ENCODE measurements around the gene ABTB2.
"Not testable (repeated sequence)": the region's sequence is repeated elsewhere in the genome, so short reads cannot be mapped to it uniquely, and the experiment has no call there.

Gene ABTB2

DNA sequence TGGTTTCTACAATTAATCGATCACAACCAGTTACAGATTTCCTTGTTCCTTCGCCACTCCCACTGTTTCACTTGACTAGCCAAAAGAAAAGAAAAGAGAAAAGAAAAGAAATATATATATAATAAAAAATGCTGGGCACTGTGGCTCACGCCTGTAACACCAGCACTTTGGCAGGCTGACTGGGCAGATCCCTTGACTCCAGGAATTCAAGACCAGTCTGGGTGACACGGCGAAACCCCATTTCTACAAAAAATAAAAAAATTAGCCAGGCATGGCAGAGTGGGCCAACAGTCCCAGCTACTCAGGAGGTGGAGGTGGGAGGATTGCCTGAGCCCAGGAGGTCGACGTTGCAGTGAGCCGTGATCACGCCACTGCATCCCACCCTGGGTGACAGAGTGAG is 168.6 kb downstream of the ABTB2 start:
- intact Hi-C loops (cut with DNase I): no loop called here
- DNase-seq: no peak

DNA sequence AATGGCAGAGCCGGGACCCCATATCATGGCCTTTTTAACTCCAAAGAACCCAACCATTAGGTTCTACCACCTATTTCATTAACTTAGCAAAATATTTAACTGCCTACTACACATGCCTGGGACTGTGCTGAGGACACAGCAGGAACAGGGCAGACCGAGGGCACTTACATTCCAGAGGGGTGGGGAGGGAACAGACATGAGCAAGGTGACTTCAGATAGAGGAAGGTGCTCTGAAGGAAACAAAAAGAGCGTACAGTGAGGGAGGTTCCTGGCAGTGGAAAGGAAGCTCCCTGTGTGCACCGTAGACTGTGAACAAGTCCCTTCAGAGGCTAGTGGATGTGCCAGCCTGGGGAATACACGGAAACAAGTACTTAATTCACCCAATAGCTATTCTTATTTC is 169.6 kb downstream of the ABTB2 start:
- no peak for DNase-seq
- intact Hi-C loops (cut with DNase I): no loop called here

DNA sequence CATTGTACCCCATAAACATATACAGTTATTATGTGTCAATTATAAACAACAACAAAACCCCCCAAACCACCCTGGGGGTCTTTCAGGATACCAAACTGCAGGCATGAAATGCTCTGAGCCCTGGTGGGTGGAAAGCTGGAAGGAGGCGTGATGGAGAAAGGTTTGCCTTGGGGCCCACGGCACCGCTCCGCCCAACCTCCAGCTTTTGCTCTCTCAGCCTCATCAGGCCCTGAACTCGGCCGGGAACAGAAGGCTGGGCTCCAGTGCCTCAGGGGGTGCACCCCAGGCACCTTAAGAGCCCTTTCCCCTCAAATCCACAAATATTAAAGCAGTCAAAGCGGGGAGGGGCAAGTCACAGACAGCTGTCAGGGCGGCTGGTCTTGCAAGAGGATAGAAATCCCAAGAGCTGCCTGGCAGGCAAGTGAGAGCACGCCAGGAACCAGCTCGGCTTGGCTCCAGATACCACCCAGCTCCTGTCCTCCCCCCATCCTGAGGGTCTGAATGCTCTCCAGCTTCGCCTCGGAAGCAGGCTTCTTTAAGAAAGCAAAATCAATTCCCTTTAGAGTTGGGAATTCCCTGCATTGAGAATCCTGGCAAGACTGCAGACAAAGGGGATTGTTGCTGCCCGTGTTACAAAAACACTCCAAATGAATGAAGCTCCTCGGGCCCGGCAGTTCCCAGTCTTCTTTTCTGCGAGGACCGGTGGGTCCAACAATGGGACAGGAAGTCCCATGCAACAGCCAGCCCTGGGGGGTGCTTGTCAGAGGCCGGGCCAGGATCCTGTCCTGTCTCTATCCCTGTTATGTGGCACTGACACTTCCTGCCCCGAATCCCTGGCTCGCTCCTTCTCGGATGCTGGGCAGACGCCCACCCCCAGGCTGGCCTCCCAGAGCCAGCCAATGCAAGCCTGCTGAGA is 171.6 kb downstream of the ABTB2 start:
- intact Hi-C loops (cut with DNase I): no loop called here
- DNase-seq: peak in 3 of 42 donors; percentile 22 to 48 (median 41)

DNA sequence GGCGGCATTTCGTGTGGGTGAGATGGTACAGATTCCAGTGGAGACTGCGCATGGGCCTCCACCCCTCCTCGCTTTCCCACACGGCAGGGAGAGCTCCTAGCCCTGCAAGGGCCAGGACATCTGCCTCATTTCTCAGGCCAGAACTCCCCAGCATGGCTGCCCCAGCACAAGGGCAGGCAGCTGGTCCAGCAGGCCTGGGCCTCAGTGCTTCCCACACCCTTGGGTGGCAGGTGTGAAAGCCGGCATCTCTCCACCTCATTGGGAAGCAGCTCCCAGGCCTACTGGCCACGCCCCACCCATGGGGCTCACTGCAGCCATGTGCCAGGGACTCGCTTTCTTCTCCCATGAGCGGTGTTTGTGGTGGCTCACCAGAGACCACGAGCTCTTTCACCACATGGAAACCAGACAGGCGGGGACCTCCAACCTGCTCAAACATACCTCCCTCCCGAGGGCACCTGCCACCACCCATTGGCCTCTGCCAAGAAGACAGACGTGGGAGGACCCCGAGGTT is 173.2 kb downstream of the ABTB2 start:
- intact Hi-C loops (cut with DNase I): no loop called here
- DNase-seq: no peak

DNA sequence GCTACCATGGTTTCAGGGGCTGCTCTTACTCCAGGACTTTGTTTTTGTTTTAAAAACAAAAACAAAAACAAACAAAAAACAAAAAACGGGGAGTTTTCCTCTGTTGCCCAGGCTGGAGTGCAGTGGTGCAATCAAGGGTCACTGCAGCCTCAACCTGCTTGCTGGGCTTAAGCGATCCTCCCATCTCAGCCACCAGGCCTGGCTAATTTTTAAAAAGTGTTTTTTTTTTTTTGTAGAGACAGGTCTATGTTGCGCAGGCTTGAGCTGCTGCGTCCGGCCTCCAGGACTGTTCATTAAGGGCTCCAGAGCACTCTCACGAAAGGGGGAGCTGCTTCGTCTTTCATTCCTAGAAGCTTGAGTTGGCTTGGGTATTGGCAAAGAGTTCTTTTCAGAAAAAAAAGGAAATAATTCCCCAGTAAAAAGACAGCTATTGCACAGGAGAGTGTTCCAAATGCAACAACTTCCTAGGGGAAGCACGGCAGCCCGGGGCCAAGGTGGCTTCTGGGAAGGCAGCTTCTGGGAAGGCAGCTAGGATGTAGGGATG is 173.9 kb downstream of the ABTB2 start:
- DNase-seq: no peak
- intact Hi-C loops (cut with DNase I): no loop called here

DNA sequence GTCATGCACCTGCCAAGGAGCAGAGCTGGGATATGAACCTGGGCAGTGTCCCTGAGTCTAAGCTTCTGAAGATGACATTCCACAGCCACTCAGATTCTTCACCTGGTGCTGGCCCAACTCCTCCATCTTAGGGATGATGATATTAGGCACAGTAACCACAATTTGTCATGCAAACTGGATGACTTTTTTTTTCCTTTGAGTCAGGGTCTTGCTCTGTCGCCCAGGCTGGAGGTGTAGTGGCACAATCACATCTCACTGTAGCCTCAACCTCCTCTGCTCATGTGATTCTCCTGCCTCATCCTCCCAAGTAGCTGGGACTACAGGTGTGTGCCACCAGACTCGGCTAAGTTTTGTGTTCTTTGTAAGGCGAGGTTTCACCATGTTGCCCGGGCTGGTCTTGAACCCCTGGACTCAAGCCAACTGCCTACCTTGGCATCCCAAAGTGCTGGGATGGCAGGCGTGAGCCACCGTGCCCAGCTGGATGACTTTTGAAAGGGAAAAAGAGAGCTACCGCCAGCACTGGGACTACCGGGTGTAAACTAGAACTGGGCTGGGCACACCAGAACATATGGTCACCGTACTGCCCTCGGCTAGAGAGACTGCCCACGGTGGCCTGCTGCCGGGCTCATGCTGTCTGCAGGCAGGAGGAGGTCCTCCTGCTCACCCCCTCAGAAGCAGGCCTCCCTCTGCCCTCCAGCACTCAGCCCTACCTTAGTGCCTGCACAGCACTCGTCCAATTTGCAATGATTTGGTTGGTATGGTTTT is 174.7 kb downstream of the ABTB2 start:
- intact Hi-C loops (cut with DNase I): no loop called here
- no peak for DNase-seq

DNA sequence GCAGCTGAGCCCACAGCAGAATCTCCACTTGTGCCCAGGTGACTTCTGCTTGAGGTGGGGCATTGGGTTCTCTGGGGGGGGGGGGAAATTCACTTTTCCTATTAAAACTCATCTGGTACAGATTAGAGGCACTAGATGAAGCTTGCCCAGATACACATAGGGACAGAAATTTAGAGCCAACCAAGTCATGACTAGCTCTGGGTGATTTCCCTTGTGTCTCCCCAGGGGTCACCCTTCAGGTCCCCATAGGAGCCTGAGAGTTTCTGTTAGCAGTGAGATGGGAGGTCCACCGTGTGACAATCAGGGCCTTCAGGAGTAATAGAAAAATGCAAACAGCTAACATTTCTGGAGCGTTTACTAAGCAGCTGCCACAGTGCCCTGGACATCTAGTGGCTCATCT is 175.4 kb downstream of the ABTB2 start:
- no peak for DNase-seq
- intact Hi-C loops (cut with DNase I): no loop called here

DNA sequence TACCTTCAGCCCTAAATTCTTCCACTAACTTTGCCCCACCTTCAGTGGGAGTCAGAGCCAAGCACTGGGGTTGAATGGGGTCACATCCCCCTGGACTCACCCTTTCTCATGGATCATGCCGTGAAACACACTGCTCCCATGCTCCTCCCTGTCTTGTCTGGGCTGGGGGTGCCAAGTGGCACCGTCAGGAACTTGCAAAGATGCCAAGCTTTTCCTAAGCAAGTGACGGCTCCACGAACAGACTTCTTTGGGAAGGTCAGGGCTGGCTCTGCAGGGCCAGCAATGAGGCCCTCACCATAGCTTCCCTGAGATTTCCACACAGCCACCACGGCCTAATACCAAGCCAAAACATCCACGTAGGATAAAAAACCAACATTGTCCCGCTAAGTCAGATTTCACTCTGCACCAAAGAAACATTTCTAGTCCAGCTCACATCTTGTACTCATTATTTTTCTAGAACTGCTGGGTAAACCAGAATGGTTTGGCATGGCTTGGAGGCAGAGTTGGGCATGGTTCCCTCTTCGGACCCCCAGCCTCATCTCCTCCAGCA is 175.9 kb downstream of the ABTB2 start:
- intact Hi-C loops (cut with DNase I): no loop called here
- DNase-seq: no peak

DNA sequence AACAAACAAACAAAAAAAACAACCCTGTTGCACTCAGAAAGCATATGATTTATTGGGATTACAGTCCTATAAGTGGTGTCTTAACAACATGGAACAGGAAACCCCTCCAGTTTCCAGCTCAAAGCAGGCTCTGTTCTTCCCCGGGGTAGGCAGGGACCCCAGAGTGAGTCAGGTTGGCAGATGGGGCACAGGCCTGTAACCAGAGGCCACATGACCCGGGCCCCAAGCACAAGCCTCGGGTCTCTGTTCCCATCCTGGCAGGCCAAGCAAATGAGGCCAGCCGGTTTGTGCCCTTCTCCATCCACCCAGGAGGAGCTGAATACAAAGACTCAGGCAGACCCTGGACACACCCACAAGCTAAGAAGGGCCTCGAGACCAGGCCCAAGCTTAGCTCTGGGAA is 176.6 kb downstream of the ABTB2 start:
- intact Hi-C loops (cut with DNase I): no loop called here
- DNase-seq: peak in 31 of 42 donors; percentile 17 to 87 (median 56)

DNA sequence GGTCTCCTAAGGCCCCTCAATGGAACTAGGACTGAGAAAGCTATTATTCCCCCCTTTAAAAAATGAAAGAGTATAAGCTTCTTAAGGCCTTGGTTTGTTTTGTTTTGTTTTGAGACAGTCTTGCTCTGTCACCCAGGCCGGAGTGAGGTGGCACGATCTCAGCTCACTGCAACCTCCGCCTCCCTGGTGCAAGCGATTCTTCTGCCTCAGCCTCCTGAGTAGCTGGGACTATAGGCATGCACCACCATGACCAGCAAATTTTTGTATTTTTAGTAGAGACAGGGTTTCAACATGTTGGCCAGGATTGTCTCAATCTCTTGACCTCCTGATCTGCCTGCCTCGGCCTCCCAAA is 177.0 kb downstream of the ABTB2 start:
- DNase-seq; intact Hi-C loops (cut with DNase I): not testable (repeated sequence)

DNA sequence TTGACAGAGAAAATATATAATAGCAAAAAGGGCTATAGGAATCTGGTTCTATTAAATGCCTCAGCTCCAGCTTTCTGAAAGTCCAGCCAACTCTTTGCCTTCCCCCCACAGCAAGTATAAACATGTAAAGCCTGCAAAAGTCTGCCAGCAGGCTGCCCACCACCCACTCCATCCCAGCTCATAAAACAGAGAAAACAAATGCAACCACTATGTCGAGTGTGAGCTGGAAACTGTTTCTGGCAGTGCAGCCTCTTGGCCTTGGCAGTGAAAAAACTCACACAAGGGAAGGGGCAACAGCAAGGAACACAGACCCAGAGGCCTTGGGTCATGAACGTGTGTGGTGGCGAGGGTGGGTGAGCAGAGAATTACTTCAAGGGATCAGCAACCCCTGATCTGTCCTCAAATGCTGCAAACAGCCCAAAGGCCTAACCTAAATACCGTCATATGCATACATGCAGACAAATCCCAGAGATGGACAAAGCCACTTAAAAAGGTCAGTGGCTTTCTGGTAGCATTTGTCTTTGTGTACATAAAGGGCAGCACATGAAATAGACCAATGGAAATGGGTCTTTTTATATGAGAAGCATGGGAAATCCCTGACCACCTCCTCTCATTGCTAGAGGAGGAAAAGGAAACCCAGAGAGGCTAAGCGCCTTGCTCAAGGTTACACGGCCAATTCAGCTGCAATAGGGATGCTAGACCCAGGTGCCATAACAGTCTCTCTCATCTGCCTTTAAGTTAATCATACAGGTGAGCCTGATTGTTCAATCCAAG is 177.6 kb downstream of the ABTB2 start:
- no peak for DNase-seq

DNA sequence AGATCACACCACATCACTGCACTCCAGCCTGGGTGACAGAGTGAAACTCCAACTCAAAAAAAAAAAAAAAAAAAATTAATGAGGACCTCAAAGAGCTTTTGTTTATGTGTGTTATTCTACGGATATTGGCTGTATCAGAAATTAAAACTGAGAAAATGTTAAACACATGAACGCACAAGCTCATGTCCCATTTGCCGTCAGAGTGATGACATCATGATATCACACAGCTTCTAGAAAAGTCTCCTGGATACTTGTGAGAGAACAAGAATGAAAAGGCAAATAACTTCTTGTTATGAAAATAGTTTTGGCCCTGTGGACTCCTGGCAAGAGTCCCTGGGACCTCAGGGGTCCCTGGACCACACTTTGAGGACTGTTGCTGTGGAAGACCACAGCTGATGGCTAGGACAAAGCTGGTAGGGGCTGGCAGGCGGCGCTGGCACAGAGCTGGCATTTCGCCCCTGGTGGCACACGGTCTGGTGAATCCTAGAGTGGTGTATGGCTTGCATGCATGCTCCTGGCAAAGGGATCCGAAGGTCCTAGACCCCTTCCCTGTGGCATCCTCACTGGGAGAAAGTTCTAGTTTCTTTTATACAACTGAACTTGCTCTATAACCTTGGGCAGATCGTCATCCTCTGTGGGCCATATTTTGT is 178.7 kb downstream of the ABTB2 start:
- no peak for DNase-seq
- intact Hi-C loops (cut with DNase I): loop anchor here (5.0 kb wide), 1 partner anchor 88 kb away; no protein-coding TSS in a partner anchor

More for the DNA sequence above, 177.6 kb downstream of the ABTB2 start:
- intact Hi-C loops (cut with DNase I): no loop called here

DNA sequence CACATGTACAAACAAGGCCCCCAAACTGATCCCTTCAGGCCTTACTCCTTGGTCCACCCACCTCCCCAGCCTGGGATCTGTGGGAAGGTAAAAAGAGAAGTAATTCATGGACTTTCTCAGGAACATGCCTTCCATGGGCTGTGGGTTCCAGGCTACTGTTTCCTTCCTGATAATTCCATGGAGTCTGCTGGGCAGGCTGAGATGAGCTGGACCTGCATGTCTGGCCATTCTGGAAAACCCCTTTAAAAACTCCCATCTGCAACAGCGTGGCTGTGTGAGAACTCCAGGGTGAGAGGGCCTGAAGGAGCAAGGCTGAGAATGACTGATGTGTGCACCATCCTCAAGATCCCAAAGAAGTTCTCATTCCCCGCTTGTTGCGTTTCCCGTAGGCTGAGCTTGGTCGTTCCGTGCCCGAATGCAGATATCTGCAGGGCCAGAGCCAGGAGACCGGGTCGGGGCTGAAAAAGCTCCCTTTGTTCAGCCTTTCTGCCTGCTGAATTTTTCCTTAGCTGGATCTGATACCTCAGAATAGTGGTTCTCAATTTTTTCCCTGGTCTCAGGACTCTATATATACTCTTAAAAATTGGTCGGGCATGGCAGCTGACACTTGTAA is 179.5 kb downstream of the ABTB2 start:
- DNase-seq: peak in 11 of 42 donors; percentile 21 to 70 (median 47)
- intact Hi-C loops (cut with DNase I): loop anchor here (5.0 kb wide), 1 partner anchor 89 kb away; no protein-coding TSS in a partner anchor

DNA sequence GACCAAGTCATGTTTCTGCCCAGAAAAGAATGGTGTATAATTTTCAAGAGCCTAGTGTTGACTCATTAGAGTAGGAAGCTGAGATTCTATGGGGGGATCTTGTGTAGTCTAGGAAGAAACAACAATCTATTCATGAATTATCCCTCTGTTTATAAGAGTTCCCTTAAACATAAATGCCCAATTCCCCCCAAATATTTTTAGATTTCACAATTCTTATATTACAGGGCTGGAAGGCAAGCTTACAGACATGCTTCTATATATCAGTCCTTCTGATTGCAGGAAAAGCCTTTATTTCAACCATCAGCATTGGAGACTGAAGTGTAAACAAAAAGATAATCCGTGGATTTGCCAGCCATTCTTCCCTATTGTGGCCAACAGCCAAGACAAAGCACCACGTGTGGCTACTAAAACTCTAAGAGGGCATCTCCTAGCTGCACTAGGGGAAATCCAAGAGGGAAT is 181.0 kb downstream of the ABTB2 start:
- intact Hi-C loops (cut with DNase I): loop anchor here (5.0 kb wide), 1 partner anchor 91 kb away; no protein-coding TSS in a partner anchor
- peak in 5 of 42 donors; percentile 29 to 74 (median 53) for DNase-seq

DNA sequence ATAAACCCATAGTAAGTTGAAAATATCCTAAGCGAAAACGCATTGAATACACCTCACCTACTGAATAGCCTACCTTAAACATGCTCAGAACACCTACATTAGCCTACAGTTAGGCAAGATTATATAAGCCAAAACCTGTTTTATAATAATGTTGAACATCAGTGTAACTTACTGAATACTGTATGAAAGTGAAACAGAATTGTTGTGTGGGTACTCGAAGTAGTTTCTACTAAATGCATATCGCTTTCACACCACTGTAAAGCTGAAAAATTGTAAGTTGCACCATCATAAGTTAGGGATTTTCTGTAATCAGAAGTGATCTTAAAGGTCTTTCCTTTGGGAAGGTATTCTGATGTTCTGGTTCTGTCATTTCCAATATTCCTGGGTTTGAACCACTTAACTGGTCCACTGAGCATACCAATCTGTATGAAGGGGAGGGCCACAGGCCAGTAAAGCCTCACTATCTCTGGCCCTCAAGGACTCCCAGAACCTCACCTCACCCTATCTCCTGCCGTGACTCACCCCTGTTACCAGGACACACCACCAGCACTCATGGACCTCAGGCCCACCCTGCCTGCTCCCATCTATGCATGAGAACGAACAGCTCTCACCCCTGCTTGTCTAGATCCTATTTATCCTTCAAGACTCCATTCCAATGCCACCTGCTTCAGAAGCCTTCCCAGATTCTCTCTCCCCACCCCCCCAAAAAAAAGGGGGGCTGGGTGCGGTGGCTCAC is 182.4 kb downstream of the ABTB2 start:
- intact Hi-C loops (cut with DNase I): loop anchor here (5.0 kb wide), 1 partner anchor 92 kb away; no protein-coding TSS in a partner anchor
- no peak for DNase-seq

DNA sequence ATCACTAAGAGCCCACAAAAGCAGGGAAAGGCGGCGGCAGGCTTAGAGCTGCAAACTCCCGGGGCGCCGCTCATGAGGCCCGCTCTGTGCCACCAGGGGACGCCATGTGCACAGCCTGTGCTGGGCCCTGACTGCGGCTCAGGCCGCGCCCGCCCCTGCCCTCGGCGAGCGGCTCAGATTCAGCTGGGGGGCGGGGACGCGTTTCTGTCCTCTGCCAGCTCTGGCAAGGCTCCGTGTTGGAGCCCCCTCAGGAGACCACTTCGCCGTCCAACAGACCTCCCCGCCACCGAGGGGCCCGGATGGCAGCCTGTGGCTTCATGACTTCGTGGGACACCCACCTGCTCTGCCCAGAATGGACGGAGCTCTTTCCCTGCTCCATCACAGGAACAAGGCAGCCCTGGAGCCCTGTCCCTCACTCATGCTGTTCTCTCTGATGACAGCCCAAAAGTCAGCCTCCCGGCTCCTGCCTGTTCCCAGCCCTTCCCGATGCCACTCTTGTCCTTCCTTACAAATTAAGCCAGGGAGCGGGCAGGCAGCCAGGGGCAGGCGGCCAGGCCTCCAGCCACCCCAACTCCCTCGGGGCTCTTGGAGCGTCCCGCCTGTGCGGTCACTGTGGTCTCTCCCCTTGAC is 183.3 kb downstream of the ABTB2 start:
- DNase-seq: peak; percentile 78 to 96 (median 90)

More for the DNA sequence above, 183.3 kb downstream of the ABTB2 start:
- intact Hi-C loops (cut with DNase I): loop anchor here (5.0 kb wide), 2 partner anchors 93 to 318 kb away; no protein-coding TSS in a partner anchor
